CD1c-positive myeloid dendritic cell (primary cell): Measurements from ENCODE around the gene NHLRC1.
A peak's percentile ranks its signal among the peaks of the same experiment; 100 is the strongest.

ENCODE experiments used
- DNase-seq: peaks from one replicate; pipeline ENCODE4 v3.0.0-alpha.2; 2016; ENCODE audit errors: extremely low spot score

Gene NHLRC1

GRCh38 chr6:18087396-18088165 lies 34.9 kb downstream of the NHLRC1 start:
- no peak for DNase-seq

DNA sequence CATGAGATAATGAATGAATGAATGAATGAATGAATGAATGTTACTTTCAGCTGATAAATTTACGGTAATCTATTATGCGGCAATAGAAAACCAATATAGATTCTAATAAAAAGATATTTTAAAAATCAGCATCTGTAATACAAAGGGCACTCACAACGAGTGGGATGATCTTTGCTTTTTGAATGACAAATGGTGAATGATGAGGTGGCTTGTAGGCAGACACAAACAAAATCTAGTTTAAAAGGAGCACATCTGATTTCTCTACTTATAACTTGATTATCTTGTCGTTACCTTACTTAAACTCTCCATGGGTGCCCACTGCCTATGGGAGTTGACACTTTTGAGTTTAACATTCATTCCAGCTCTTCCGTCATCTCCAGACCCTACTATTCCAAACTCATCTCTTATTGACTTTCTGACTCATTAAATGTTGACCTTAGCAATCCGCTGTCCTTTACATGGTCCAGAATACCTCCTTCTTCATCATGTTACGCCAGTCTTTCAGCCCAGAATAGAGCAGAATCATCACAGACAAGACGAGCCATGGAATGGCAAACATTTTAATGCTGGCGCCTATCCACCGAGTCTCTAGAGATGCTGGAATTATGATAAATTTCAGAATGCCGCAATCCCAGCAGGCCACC lies 41.3 kb downstream of the NHLRC1 start:
- DNase-seq = no peak

DNA sequence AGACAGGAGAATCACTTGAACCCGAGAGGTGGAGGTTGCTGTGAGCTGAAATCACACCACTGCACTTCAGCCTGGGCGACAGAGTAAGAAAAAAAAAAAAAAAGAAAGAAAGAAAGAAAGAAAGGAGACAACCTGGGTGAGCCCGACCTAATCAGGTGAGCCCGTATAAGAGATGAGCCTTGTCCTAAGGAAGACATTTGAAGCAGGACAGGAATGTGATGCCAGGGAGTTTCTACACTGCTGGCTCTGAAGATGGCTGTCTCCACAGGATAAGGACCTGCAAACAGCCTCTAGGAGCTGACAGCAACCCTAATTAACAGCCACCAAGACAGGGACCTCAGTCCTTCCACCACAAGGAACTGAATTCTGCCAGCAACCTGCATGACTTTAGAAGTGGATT lies 41.9 kb downstream of the NHLRC1 start:
- no peak for DNase-seq

DNA sequence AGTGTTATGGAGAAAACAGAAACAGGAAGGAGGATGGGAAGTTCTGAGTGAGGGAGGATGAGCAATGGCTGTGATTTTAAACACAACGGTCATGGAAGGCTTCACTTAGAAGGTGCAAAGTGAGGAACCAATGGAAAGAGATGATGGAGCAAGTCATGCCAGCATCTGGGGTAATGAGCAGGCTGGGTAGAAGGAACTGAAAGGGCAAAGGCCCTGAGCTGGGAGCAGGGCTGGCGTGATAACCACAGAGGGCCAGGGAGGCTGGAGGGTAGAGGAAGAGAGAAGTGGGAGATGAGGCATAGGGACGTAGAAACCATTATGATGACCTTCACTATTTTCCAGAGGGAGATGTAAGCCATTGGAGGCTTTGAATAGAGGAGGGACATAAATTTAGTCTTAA lies 43.6 kb downstream of the NHLRC1 start:
- peak; percentile 86 for DNase-seq

GRCh38 chr6:18076231-18076630 lies 46.2 kb downstream of the NHLRC1 start:
- DNase-seq = no peak

DNA sequence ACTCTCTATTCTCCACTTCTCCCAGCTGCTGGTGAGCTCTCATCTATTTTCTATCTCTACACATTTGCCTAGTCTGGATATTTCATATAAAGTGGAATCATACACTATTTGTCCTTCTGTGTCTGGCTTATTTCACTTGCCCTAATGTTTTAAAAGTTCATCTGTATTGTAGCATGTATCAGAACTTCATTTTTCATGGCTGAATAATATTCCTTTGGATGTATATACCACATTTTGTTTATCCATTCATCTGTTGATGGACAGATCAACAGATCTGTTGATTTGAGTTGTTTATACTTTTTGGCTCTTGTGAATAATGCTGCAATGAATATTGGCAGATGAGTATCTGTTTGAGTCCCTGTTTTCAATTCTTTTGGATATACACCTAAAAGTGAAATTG lies 49.6 kb downstream of the NHLRC1 start:
- no peak for DNase-seq

- DNase-seq = no peak
Observed at GRCh38 chr6:18070486-18070885, 52.0 kb downstream of the NHLRC1 start.
